ENCODE measurements around the gene BCDIN3D. TPM values are rescaled to one million over a fixed set of nuclear protein-coding genes. Genes with fewer than 3 reads are reported as not detected.

BCDIN3D gene
- total and polyA plus RNA-seq, 4 donors, result 2.6 to 4.4 (median 3.0) TPM

GRCh38 chr12:49806877-49807276 is 36.0 kb downstream of the BCDIN3D start:
- DNase-seq (no peak), ATAC-seq (ENCODE audit: insufficient read depth, low FRiP score) (no peak)
- no peak overlapping the region for H3K9ac ChIP-seq (ENCODE audit: insufficient read depth in 1 of 2, low read length in 2 of 2)
- H3K4me3 ChIP-seq, result no peak overlapping the region
- TF ChIP-seq CTCF (IDR thresholded peaks at IDR 0.05; ENCODE audit: control extremely low read depth, extremely low read depth), result no peak
- peaks cover 0 to 29% (median 24%) of the 10 kb centered on the region in 4 donors for H3K36me3 ChIP-seq (ENCODE audit: control insufficient read depth in 4 of 4, insufficient read depth in 4 of 4, low read length in 4 of 4)
- no peak overlapping the region for H3K27ac ChIP-seq (ENCODE audit: low read depth in 1 of 2, low read length in 1 of 2)
- peaks cover 16 to 34% (median 24%) of the 10 kb centered on the region in 5 donors for H3K4me1 ChIP-seq (ENCODE audit: control insufficient read depth in 5 of 5, insufficient read depth in 5 of 5, low read length in 5 of 5)
- WGBS, 2 donors, result 85 to 91% methylated on average over 7 of the region's 7 CpGs
- no peaks in the 10 kb centered on the region for H3K9me3 ChIP-seq (ENCODE audit: control insufficient read depth in 4 of 4, insufficient read depth in 3 of 4, low read length in 3 of 4)
- H3K27me3 ChIP-seq (ENCODE audit: control insufficient read depth in 3 of 3, insufficient read depth in 3 of 3, low read length in 2 of 3), result no peaks in the 10 kb centered on the region

- Histone ChIP-seq H3K9ac (ENCODE audit: insufficient read depth in 1 of 2, low read length in 2 of 2) (no peak overlapping the region), H3K4me1 (ENCODE audit: control insufficient read depth in 5 of 5, insufficient read depth in 5 of 5, low read length in 5 of 5) (peaks cover 16 to 34% (median 25%) of the 10 kb centered on the region in 5 donors), H3K27ac (ENCODE audit: low read depth in 1 of 2, low read length in 1 of 2) (no peak overlapping the region), H3K27me3 (ENCODE audit: control insufficient read depth in 3 of 3, insufficient read depth in 3 of 3, low read length in 2 of 3) (no peaks in the 10 kb centered on the region), H3K9me3 (ENCODE audit: control insufficient read depth in 4 of 4, insufficient read depth in 3 of 4, low read length in 3 of 4) (no peaks in the 10 kb centered on the region), H3K4me3 (no peak overlapping the region), H3K36me3 (ENCODE audit: control insufficient read depth in 4 of 4, insufficient read depth in 4 of 4, low read length in 4 of 4) (peaks cover 0 to 34% (median 29%) of the 10 kb centered on the region in 4 donors)
- DNase-seq (no peak), ATAC-seq (ENCODE audit: insufficient read depth, low FRiP score) (no peak)
- 86% methylated on average over 7 of the region's 7 CpGs for WGBS, 2 donors
- no peak for TF ChIP-seq CTCF (IDR thresholded peaks at IDR 0.05; ENCODE audit: control extremely low read depth, extremely low read depth)
Measured at GRCh38 chr12:49806321-49806813, 36.5 kb downstream of the BCDIN3D start.

GRCh38 chr12:49805409-49805808 is 37.5 kb downstream of the BCDIN3D start:
- WGBS, 2 donors, result 94 to 98% methylated on average over 5 of the region's 5 CpGs
- peaks cover 0 to 40% (median 37%) of the 10 kb centered on the region in 4 donors for H3K36me3 ChIP-seq (ENCODE audit: control insufficient read depth in 4 of 4, insufficient read depth in 4 of 4, low read length in 4 of 4)
- H3K27me3 ChIP-seq (ENCODE audit: control insufficient read depth in 3 of 3, insufficient read depth in 3 of 3, low read length in 2 of 3), result no peaks in the 10 kb centered on the region
- no peak for DNase-seq
- no peaks in the 10 kb centered on the region for H3K9me3 ChIP-seq (ENCODE audit: control insufficient read depth in 4 of 4, insufficient read depth in 3 of 4, low read length in 3 of 4)
- no peak overlapping the region for H3K4me3 ChIP-seq
- H3K27ac ChIP-seq (ENCODE audit: low read depth in 1 of 2, low read length in 1 of 2), result no peak overlapping the region
- no peak overlapping the region for H3K9ac ChIP-seq (ENCODE audit: insufficient read depth in 1 of 2, low read length in 2 of 2)
- peaks cover 12 to 34% (median 21%) of the 10 kb centered on the region in 5 donors for H3K4me1 ChIP-seq (ENCODE audit: control insufficient read depth in 5 of 5, insufficient read depth in 5 of 5, low read length in 5 of 5)
- ATAC-seq (ENCODE audit: insufficient read depth, low FRiP score), result no peak
- TF ChIP-seq CTCF (IDR thresholded peaks at IDR 0.05; ENCODE audit: control extremely low read depth, extremely low read depth), result no peak

GRCh38 chr12:49804821-49805220 is 38.1 kb downstream of the BCDIN3D start:
- Histone ChIP-seq H3K4me1 (ENCODE audit: control insufficient read depth in 5 of 5, insufficient read depth in 5 of 5, low read length in 5 of 5) (peaks cover 6 to 29% (median 17%) of the 10 kb centered on the region in 5 donors), H3K36me3 (ENCODE audit: control insufficient read depth in 4 of 4, insufficient read depth in 4 of 4, low read length in 4 of 4) (peaks cover 0 to 43% (median 39%) of the 10 kb centered on the region in 4 donors), H3K27me3 (ENCODE audit: control insufficient read depth in 3 of 3, insufficient read depth in 3 of 3, low read length in 2 of 3) (no peaks in the 10 kb centered on the region), H3K4me3 (no peak overlapping the region), H3K9me3 (ENCODE audit: control insufficient read depth in 4 of 4, insufficient read depth in 3 of 4, low read length in 3 of 4) (no peaks in the 10 kb centered on the region), H3K27ac (ENCODE audit: low read depth in 1 of 2, low read length in 1 of 2) (no peak overlapping the region), H3K9ac (ENCODE audit: insufficient read depth in 1 of 2, low read length in 2 of 2) (no peak overlapping the region)
- WGBS, 2 donors, result 94 to 99% methylated on average over 10 of the region's 10 CpGs
- no peak for ATAC-seq (ENCODE audit: insufficient read depth, low FRiP score)
- DNase-seq, result no peak
- no peak for TF ChIP-seq CTCF (IDR thresholded peaks at IDR 0.05; ENCODE audit: control extremely low read depth, extremely low read depth)

Measured in lung (tissue), 12 donors.